Urothelium cell line (cell line): ENCODE results near the gene ADORA2A.

ENCODE experiments used
- DNase-seq: peaks from one replicate; pipeline ENCODE4 v3.0.0; 2011; ENCODE audit warnings: low spot score, mixed read lengths
- FAIRE-seq: peaks from 2 replicates; lab custom pipeline; 2011; peaks lifted over from hg19 to GRCh38; lab: Jason Lieb, UNC

ADORA2A gene

DNA sequence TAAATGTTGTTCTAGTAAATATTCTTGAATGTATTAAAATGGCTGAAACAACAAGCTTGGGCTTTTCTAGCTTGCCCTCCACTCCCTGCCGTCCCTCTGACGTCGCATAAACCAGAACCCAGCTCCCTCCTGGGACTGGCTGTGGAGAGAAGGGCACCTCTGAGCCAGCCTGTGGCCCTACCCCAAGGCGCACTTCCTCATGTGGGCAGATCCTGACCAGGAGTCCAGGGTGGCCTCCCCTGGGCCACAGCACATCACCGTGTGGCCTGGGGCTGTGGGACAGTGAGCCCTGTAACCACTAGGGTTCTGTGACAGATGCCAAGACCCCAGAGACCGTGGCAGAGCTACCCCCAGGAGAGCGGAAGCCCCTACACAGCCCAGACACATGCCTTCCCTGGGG lies 10.2 kb upstream of the ADORA2A start:
- DNase-seq, result no peak
- no peak for FAIRE-seq

DNA sequence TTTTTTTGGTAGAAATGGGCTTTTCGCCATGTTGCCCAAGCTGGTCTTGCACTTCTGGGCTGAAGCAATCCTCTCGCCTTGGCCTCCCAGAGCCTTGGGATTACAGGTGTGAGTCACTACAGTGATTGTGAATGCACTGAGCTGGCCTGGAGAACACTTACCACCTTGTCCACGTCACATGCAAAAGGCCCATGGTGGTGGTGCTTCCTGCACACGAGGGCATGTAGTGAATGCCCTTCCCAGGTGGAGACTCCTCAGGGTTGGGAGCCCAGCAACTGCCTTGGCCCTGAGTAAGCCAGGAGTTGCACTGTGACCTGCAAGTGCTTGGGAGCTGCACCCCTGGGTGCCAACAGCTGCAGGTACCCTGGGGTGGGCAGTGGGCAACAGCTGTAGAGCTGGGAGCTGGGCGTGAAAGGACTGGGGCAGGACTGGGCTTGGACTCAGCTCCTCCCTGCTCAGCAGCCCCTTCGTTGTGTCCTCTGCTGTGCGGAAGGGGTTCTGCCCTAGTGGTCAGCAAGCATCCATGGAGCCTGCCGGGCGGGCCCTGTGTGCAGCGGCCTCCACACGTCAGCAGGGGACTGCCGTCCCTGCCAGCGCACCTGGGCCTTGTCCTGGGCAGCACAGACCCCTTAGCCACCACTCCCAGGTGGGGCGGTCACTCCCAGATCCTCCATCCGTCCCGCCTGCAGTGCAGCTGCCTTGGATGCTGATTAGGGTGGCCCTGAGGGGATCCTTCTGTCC lies 9.3 kb upstream of the ADORA2A start:
- FAIRE-seq (peak; percentile 42), DNase-seq (no peak)

DNA sequence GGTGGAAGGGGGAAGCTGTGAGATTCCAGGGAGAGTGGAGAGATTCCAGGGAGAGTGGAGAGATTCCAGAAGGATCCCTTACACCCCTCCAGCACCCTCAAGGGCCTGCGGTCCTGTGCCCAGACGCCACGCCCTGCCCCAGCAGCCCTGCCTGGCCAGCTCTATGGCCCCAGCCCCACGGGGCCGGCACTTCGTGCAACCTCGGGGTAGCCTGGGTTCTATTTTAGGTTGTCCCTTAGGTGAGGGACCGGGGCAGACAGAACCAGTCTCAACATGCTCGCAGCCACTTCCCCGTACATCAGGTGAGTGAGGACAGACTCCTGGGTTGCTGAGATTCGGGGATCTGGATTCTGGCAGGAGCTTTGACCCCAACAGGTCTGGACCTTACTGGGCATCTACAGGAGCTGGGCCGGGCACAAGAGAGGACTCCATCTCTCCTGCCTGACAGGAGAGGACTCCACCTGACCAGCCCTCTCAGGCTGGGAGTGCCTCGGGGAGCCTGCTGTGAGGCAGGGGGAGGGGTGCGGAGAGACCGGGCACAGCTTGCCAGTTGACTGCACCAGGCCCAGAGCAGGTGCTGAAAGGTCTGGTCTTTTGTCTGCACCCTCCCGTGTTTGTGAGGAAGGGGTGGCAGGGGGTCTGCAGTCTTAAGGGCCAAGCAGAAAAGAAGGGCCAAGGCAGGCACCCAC lies 8.5 kb upstream of the ADORA2A start:
- DNase-seq (no peak), FAIRE-seq (no peak)

DNA sequence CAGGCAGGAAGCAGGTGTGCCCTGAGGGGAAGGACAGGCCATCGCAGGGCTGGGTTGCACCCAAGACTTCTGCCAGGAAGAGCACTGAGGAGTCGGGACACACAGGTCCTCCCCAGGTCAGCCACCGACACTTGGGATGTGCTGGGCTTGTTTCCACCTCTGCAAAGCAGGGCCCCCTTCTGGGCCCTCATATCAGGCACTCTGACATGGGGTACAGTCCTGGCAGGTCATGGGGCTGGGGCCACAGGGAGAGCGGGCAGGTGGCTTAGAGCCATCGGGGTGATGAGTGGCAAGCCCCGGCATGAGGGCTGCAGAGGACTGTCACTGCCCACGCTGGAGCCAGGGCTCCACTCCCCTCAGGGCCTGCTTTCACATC lies 7.9 kb upstream of the ADORA2A start:
- FAIRE-seq (peak; percentile 5), DNase-seq (no peak)

DNA sequence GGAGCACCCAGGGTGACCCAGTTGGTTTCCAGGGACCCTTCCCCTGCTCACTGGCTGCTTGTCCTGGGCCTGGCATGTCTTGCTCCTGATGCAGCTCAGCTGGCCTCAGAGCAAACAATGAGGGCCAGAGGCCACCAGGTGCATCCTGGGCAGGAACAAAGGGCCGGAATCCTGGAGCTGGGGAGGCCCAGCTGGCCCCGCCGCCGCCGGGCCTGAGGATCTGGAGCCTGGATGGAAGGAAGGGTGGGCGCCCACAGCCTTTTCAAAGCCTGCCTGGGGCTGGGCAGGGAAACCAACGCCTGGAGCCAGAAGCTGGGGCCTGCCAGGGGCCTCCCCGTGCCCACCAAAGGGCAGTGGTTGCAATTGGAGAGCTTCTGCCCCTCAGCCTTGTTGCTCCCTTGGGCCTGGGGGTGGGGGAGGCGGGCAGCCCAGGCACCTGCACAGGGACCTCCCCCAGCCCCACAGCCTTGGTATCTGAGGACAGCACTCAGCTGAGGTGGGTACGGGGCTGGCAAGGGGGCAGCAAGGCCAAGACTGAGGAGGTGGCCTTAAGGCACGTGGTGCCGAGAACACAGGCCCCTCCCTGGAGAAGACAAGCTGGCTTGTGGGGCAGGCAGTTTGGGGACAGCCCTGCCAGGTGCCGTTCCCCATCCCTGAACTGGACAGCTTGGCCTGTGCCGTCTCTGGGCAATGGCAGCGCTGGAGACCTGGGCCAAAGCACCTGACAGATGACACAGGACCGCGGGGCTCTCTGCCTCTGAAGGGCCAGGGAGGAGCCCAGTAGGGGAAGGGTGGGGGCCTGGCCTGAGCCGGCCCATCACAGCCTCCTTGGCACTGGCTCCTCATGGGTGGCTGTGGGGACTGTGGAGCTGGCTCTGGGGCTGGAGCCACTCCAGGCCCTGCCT lies 7.1 kb upstream of the ADORA2A start:
- DNase-seq (no peak), FAIRE-seq (peak; percentile 75)

DNA sequence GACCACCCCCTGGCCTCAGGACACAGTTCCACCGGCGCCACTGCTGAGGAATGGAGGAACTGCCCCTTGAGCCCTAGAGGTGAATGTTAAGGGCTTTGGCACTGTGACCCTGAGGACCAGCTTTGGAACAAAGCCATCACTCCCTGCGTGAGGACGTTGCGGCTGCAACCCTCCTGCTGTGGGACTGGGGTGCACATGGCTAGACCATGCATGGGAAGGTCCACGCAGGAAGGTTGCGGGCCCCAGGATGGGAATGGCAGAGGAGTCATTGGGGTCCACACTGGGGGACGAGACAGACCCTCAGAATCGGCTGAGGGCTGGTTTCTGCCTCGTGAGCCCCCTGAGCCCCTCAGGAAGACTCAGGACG lies 6.4 kb upstream of the ADORA2A start:
- FAIRE-seq, result no peak
- no peak for DNase-seq

DNA sequence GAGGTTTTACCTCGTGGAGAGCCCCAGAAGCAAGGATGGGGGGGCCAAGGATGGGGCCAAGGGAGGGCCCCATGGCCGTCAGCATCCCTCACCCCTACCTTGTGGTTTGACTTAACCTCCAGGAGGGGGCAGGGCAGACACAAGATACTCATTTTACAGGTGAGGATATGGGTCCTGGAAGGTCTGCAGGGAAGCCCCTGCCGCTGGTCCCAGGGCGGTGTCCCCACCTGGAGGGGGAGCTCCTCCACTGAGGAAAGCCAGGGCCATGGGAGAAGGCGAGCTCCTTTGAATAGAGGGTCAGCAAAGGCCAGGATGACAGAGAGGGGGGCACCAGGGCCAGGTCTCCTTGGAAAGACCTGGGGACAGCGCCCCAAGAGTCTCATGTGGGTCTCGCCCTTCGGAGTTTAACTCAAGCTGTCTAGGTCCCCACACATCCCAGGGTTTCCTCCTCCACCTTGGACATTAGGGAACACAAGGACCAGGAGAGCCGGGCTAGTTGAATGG lies 5.9 kb upstream of the ADORA2A start:
- FAIRE-seq (no peak), DNase-seq (no peak)

DNA sequence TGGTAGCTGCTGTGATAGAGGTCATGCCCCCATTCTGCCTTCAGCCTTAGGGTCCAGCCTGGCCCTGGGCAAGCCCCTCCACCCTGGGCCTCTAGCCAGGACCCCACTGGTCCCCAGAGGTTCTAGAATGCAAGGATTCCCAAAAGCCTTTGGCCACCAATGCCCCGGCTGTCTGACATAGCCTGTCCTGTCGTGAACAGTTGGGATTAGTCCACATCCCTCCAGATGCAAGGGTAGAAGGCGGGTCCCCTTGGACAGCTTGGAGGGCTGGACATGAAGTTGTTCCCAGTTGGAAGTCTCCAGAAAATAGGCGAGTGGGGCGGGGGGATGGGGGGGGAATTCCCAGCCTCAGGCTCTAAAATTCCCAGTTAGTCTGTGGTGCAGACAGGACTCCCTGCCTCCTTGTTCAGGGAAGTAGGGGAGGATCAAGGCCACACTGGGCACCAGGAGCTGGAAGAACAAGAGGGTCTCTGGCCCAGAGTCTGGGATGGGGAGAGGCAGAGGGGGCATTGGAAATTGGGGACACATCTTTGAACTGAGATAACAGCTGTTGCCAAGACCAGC lies 5.2 kb upstream of the ADORA2A start:
- DNase-seq (no peak), FAIRE-seq (no peak)

DNA sequence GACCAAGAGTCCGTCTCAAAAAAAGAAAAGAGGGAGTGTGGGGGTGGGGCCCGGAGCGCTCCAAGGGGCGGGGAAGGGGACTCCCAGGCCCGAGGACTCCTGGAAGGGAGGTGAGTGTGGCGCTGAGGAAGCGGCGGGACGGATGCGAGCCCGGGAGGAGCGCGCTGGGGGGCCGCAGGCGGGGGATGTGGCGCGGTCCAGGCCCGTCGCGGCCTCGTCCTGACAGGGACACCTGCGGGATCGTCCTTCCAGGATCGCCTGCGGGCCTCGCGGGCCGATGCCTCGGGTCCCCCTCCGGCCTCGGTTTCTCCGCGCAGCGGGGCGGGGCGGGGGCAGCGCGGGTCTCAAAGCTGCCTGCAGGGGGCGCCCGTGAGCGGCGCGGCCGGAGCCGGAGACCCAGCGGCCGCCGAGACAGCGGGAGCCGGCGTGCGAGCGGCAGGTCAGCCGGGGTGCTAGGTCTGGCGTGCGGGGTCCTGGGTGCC lies 3.8 kb upstream of the ADORA2A start:
- FAIRE-seq (peak; percentile 56), DNase-seq (peak; percentile 93)

DNA sequence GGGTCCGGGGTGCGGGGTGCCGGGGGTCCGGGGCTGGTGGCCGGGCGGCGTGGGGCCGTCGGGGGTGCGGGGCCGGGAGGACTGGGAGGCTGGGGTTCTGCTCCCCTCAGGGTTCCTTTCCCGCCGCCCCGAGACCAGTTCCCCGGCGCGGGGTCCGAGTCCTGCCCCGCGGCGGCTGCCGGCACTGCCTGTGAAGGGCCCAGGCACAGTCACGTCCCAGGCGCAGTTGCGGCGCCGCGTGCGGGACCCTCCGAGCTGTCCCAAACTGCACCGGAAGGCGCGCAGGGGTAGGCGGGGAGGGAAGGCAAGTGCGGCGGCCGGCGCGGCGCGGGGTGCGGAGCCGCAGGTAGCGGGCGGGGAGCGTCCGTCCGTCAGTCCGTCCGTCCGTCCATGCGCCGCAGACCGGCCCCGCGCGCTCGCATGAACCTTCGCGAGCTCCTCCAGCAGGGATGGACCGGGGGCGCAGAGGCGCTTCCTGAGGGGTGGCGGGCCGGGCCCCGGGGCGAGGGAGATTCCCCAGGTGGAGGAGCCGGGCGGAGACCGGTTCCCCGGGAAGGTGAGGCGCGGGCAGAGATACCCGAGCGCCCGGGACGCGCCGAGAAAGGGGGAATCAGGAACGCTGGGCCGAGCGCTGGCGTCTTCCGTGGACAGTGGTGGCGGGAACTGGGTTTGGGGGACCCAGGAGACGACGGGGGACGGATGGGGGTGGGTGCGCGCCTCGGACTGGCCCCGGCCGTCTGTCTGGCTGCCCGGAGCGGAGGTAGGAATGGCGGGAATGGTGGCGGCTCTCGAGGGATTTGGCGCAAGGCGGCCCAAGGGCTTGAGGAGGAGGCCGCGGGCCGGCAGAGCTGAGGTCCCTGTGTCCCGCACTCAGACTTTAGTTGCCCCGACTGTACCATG lies 3.1 kb upstream of the ADORA2A start:
- DNase-seq, result no peak
- FAIRE-seq, result no peak

DNA sequence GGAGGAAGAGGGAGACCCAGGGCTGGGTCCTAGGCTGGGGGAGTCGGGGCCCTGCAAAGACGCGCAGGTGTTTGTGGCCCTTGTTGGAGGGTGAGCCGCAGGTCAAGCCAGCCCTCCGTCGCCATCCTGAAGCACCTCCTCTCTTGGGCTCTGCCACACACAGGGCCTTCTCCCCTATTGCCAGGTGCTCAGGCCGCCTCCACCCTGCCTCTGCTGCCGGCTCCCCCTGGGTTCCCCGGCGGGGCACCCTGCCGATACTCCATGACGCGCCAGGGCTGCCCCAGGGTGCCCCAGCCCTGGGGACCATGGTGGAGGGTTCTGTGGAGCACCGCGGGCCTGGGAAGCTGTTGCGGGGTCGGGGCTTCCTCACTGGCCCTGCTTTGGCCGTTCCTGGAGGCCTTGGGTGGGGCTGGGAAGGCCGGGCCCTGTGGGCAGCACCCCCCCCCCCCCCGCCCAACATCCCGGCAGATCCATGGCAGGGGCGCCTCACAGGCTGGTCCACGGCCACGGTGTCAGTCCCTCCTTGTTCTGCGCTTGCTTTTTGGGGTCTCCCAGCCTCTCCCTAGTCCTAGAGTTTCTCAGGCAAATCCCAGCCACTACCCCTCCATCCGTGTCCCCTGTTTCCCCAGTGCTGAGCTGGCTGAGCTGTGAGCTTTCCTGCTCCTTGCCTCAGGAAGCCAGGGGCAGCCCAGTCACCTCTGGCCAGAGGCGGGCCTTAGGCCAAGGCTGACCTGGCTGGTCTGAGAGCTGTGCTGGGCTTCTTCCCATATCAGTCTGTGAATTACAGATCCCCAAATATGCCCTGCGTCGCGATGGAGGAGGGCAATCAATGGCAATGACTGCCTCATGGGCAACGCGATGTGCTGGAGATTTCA lies 2.3 kb upstream of the ADORA2A start:
- FAIRE-seq (peak; percentile 87), DNase-seq (no peak)

DNA sequence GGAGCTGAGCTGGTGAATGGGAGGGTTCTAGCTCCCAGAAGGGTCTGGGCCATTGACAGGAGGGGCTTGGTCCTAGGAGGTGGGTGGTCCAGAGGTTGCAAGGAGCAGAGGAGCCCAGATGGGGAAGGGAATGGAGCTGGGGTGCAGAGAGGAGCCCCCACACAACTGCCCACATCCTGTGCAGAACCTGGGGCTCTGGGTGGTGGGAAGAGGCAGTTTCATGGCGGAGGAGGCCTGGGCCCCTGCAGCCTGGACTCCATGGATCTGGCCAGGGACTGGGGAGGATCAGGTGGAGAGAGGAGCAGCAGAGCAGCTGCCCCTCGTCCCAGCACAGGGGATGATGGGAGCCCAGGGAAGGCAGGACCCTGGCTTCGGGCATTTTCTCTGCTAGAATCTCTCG lies 963 bp upstream of the ADORA2A start:
- no peak for DNase-seq

DNA sequence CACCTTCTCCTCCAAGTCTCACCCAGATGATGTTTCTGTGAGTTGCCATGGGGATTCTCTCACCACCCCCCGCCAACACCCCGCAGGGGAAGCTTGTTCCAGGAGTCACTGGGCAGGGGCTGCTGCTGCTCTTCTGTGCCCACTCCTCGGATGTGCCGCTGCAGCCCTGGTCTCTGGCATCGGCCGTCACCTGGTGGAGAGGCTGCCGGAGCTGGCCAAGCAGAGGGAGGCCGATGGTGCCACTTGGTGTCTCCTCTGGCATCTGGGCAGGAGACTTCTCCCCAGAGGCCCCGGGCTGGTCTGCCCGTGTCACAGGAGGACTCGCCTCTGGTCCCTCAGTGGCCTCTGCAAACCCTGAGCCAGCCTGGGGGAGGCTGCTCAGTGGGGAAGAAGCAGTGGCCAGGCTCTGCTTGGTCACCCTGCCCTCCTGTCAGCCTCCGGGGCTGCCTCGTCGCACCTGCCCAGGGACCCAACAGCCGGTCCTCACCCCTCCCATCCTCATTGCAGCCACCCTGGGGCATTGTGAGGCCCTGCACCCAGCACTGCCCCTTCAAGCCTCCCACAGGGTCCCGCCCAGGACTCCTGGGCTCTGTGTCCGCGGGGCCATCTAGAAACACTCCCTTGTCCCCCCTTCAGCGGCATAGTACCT lies 424 bp upstream of the ADORA2A start:
- DNase-seq, result no peak
- FAIRE-seq, result no peak

More for the DNA sequence above, 963 bp upstream of the ADORA2A start:
- FAIRE-seq, result no peak

DNA sequence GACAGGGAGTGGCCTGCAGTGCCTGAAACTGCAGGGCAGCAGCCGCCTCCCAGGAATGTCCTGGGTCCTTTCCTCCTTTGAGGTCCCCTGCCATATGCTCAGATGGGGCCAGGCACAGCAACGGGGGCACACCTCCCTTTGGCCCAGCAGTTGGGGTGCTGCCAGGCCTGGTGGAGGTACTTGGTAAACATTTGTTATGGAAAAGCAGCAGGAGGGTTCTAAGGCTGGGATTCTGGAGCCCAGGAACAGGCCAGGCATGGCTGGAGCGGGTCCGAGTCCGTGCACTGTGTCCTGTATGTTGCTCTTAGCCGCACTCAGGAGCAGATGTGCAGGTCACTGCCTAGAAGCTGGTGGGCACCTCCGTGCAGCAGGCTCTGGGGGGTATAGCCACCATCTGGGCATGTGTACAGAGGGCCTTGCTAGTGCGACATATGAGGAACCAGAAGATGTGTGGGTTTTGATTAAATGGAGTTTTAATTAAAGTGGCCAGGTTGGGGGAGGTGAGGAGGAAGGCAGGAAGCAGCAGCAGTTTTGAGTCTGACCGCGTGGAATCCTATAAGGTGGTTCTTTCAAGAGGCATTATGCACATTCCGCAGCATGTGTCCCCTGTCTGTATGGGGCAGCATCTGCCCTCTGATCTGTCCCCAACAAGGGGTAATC lies 1.5 kb downstream of the ADORA2A start:
- no peak for DNase-seq
- peak; percentile 65 for FAIRE-seq

DNA sequence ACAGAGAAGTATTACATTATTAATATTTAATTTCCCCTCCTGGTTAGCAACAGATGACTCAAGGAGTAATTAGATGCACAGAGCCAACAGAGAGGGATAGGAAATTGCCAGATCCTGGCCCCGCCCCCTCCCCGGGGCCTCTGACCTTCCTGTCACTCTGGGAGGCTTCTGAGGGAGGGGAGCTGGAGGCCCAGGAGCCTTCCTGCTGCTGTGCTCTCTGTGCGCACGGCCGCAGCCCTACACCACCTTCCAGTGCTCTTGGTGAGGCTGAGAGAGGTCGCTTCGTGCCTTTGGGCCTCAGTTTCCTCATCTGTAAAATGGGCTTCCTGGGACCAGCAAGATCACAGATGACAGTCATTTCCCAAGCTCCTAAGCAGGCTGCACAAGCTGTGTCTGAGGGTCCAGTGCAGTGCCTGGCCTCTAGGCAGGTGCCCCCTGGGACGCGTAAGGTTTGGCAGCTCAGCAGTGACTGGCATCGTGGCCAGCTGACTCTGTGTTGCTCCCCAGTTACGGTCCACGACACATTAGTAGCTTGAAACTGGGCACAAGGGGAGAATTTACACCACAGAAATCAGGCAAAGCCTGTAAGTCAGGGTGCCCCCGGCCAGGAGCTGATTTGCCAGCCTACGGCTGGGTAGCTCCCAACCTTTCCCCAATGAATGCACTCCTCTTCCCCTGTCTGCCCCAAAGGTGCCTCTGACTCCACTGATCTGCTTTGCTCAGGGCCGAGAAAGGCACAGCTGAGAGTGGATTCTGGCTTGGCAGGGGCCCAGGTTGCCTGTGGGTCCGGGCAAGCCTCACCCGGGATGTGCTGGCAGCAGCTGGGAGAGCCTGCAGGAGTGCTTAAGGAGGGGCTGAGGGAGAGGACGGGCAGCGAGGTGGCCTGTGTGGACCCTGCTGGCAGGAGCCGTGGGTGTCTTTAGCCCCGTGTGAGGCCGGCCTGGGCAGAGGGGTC lies 2.3 kb downstream of the ADORA2A start:
- peak; percentile 58 for DNase-seq
- peak; percentile 81 for FAIRE-seq

DNA sequence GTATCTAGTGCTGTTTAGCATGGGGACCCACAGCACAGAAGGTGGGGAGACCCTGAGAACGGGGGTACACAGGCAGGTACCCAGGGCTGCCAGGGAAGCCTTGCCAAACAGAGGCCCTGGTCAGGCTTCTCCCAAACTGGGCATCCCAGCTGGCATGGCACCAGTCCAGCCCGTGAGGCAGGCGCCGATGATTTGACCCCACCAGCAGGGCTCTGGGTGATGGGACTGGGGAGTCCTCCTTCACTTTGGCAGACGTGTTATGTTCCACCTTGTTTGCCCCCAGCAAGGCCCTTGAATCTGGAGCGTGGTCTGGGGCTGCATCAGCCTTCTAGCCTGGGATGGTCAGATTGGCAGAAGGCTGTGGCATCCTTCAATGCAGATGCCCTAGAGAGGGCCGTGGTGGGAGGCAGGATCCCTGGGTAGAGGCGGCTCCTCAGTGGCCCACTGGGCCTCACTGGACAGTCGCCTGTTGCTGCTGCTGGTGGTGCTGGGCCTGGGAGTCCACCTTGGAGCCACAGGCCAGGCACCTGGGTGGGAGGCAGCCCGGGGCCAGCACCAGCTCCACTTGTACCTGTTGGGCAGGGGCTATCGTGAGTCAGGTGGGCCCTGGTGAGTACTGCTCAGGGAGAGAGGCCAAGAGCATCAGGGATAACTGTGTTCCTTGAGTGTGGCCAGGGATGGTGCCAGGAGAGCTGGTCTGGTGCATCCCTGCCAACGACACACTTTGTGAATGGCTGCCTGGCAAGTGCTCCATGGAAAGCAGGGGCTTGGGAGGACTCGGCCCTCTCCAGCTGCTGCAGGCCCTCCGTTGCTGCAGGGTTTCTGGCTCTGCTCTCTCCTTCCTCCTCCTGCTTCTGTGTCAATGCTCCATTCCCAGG lies 3.3 kb downstream of the ADORA2A start:
- FAIRE-seq (peak; percentile 74), DNase-seq (no peak)
